Measurements from ENCODE around the gene COMT.

- TF ChIP-seq POLR2AphosphoS5 (IDR thresholded peaks at IDR 0.05) (no peak), CTCF (IDR thresholded peaks at IDR 0.05) (no peak), EP300 (IDR thresholded peaks at IDR 0.05; ENCODE audit: low read depth) (no peak)
Measured at GRCh38 chr22:19977296-19978243, 36.0 kb downstream of the COMT start.

Measured in transverse colon (tissue), 4 donors.